Measurements from ENCODE around the gene C10orf105. TPM values are rescaled to one million over a fixed set of nuclear protein-coding genes. Genes with fewer than 3 reads are reported as not detected.

Gene C10orf105
- total RNA-seq, 1 donor from 2014 or later: 0.10 TPM

- peak; percentile 70 for DNase-seq
These were observed 3.2 kb downstream of the C10orf105 start for GRCh38 chr10:71716426-71716825.

- DNase-seq: no peak
These were observed 3.7 kb downstream of the C10orf105 start for GRCh38 chr10:71715860-71716259.

GRCh38 chr10:71715026-71715425 lies 4.6 kb downstream of the C10orf105 start:
- DNase-seq: no peak

- DNase-seq: no peak
These were observed 5.0 kb downstream of the C10orf105 start for GRCh38 chr10:71714592-71714991.

GRCh38 chr10:71714031-71714410 lies 5.6 kb downstream of the C10orf105 start:
- no peak for DNase-seq

- peak; percentile 87 for DNase-seq
These were observed 6.2 kb downstream of the C10orf105 start for GRCh38 chr10:71713135-71714030.

- DNase-seq: no peak
These were observed 6.9 kb downstream of the C10orf105 start for GRCh38 chr10:71712572-71713134.

- no peak for DNase-seq
These were observed 7.4 kb downstream of the C10orf105 start for GRCh38 chr10:71712170-71712569.

- no peak for DNase-seq
These were observed 8.4 kb downstream of the C10orf105 start for GRCh38 chr10:71711052-71711623.

GRCh38 chr10:71710519-71710918 lies 9.1 kb downstream of the C10orf105 start:
- DNase-seq: no peak

- no peak for DNase-seq
These were observed 10.4 kb downstream of the C10orf105 start for GRCh38 chr10:71708897-71709882.

GRCh38 chr10:71708301-71708703 lies 11.3 kb downstream of the C10orf105 start:
- DNase-seq: peak; percentile 77

GRCh38 chr10:71707240-71707789 lies 12.3 kb downstream of the C10orf105 start:
- DNase-seq: no peak

- DNase-seq: no peak
These were observed 13.1 kb downstream of the C10orf105 start for GRCh38 chr10:71706216-71707121.

GRCh38 chr10:71705582-71705981 lies 14.0 kb downstream of the C10orf105 start:
- no peak for DNase-seq

GRCh38 chr10:71704816-71705215 lies 14.8 kb downstream of the C10orf105 start:
- no peak for DNase-seq

GRCh38 chr10:71703577-71703976 lies 16.0 kb downstream of the C10orf105 start:
- DNase-seq: no peak

- no peak for DNase-seq
These were observed 18.0 kb downstream of the C10orf105 start for GRCh38 chr10:71701496-71702132.

GRCh38 chr10:71700731-71701368 lies 18.7 kb downstream of the C10orf105 start:
- no peak for DNase-seq

- no peak for DNase-seq
These were observed 20.8 kb downstream of the C10orf105 start for GRCh38 chr10:71698737-71699136.
